Breast epithelium (tissue), 3 donors: ENCODE results near the gene PALLD.

Experiments
- CTCF ChIP-seq, 3 donors: fragments of 450-650 bp; IDR thresholded peaks; one replicate each; pipeline ENCODE4 v1.5.1; 2016 to 2017; ENCODE audit warnings: antibody characterized with exemption in 3 of 3, mild to moderate bottlenecking in 3 of 3, moderate library complexity in 3 of 3
- POLR2A ChIP-seq: fragments of 450-650 bp; IDR thresholded peaks from one replicate; pipeline ENCODE4 v1.6.1; 2016; ENCODE audit warnings: antibody characterized with exemption, mild to moderate bottlenecking, moderate library complexity
- POLR2AphosphoS5 ChIP-seq, 3 donors: sonication (generic); formaldehyde crosslinking; IDR thresholded peaks; one replicate each; pipeline ENCODE4 v1.6.1; 2017; ENCODE audit warnings: antibody characterized with exemption in 3 of 3

DNA sequence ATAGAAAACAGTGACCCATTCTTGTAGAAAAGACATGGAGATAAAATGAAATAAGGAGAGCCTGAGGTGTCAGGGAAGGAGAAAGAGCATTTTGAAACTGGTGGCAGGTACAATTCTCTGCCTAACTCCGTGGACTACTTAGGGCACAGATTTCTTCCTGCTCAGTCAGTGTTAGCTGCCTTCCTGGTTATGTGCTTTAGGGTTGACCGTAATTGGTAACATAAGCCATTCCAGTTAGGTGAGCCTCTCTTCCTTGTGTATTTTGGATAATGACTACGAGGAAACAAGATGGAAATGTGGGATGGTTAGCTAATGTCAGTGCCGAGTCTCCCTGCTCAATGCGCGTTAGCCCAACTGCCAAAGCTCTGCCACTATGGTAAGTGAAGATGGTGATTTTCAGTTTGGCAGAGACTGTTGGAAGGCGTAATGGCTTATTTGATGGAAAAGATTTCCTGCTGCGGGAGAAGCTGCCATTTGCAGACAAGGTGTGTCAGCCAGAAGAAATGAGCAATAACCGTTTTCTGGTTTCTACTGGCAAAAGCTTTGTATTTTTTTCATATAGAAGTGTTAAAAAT lies 339.1 kb downstream of the PALLD start:
- TF ChIP-seq POLR2A, result no peak
- TF ChIP-seq POLR2AphosphoS5 (IDR thresholded peaks at IDR 0.05), result peak in 1 of 3 donors; percentile 46
- TF ChIP-seq CTCF (IDR thresholded peaks at IDR 0.05), result no peak
